IMR-90 (cell line): Measurements from ENCODE around the gene CEACAM8. TPM values are rescaled to one million over a fixed set of nuclear protein-coding genes. Genes with fewer than 3 reads are reported as not detected.

Experiments
- ATAC-seq: fragments of 200-7000 bp; cut with Tn5 transposase; 2 replicates; pipeline ENCODE4 v1.9.1; 2020; ENCODE audit warnings: low read depth, mild to moderate bottlenecking, moderate library complexity
- BruUV-seq: library from RNA; stranded (reverse); fragments of 400-500 nt; replicated peaks from 2 replicates; lab custom pipeline; 2021; lab: Mats Ljungman, UMichigan
- CTCF ChIA-PET: fragments of 300-600 bp; formaldehyde crosslinking; extraction: SDS; loops from one replicate; lab custom pipeline; 2021; ENCODE audit warnings: antibody characterized with exemption; lab: Yijun Ruan, JAX
- POLR2A ChIA-PET: fragments of 300-600 bp; sonication (Branson Sonifier 250); formaldehyde crosslinking; loops from one replicate; lab custom pipeline; 2022; ENCODE audit warnings: antibody characterized with exemption; ENCODE audit not compliant: unreplicated experiment; lab: Charles Lee
- DNase-seq: peaks from one replicate; pipeline ENCODE4 v3.0.0; 2013
- H2AFZ ChIP-seq: replicated peaks from 2 replicates; pipeline ENCODE3; 2013; ENCODE audit warnings: low read length, mild to moderate bottlenecking; ENCODE audit not compliant: poor library complexity
- H2AK5ac ChIP-seq: 2 replicates; pipeline ENCODE4 v1.6.1; 2013; ENCODE audit warnings: low read depth, low read length, inconsistent platforms
- H2AK9ac ChIP-seq: replicated peaks from 2 replicates; pipeline ENCODE3; 2013; ENCODE audit warnings: mild to moderate bottlenecking, low read depth, low read length, moderate library complexity; ENCODE audit not compliant: poor library complexity
- H2BK120ac ChIP-seq: 2 replicates; pipeline ENCODE4 v1.6.1; 2013; ENCODE audit warnings: low read depth, low read length, inconsistent platforms
- H2BK15ac ChIP-seq: 3 replicates; pipeline ENCODE4 v1.6.1; 2013; ENCODE audit warnings: low read depth, low read length, inconsistent platforms
- H2BK20ac ChIP-seq: 2 replicates; pipeline ENCODE4 v1.6.1; 2013; ENCODE audit warnings: low read depth, mild to moderate bottlenecking, inconsistent platforms, low read length, moderate library complexity
- H2BK5ac ChIP-seq: 2 replicates; pipeline ENCODE4 v1.6.1; 2013; ENCODE audit warnings: mild to moderate bottlenecking, low read depth, low read length, inconsistent platforms; ENCODE audit not compliant: poor library complexity, severe bottlenecking
- H3K14ac ChIP-seq: replicated peaks from 2 replicates; pipeline ENCODE4 v1.6.1; 2013; ENCODE audit warnings: low read depth, low read length, inconsistent platforms
- H3K18ac ChIP-seq: 2 replicates; pipeline ENCODE4 v1.6.1; 2013; ENCODE audit warnings: low read depth, low read length, control low read depth
- H3K23ac ChIP-seq: 2 replicates; pipeline ENCODE4 v1.6.1; 2013; ENCODE audit warnings: low read depth, low read length, inconsistent platforms
- H3K27ac ChIP-seq: 2 replicates; pipeline ENCODE4 v1.5.1; 2013; ENCODE audit warnings: mild to moderate bottlenecking, control low read depth, low read length; ENCODE audit not compliant: insufficient read depth
- H3K27me3 ChIP-seq: 2 replicates; pipeline ENCODE4 v1.6.1; 2013; ENCODE audit warnings: low read length; ENCODE audit not compliant: control insufficient read depth, insufficient read depth
- H3K36me3 ChIP-seq: 2 replicates; pipeline ENCODE4 v1.6.1; 2013; ENCODE audit warnings: low read length, mixed read lengths; ENCODE audit not compliant: control insufficient read depth, insufficient read depth
- H3K4ac ChIP-seq: 2 replicates; pipeline ENCODE4 v1.6.1; 2013; ENCODE audit warnings: low read depth, low read length, inconsistent platforms
- H3K4me1 ChIP-seq: 2 replicates; pipeline ENCODE4 v1.6.1; 2013; ENCODE audit warnings: low read length, mixed read lengths; ENCODE audit not compliant: control insufficient read depth, insufficient read depth
- H3K4me2 ChIP-seq: 2 replicates; pipeline ENCODE4 v1.6.1; 2013; ENCODE audit warnings: low read depth, mild to moderate bottlenecking, control low read depth, low read length, moderate library complexity
- H3K4me3 ChIP-seq: 2 replicates; pipeline ENCODE4 v1.5.1; 2013; ENCODE audit warnings: low read depth, mild to moderate bottlenecking, control low read depth, low read length, moderate library complexity; ENCODE audit not compliant: insufficient read depth
- H3K56ac ChIP-seq: 2 replicates; pipeline ENCODE4 v1.6.1; 2013; ENCODE audit warnings: low read length, inconsistent platforms; ENCODE audit not compliant: insufficient read depth; ENCODE audit errors: extremely low read depth
- H3K79me1 ChIP-seq, 2 experiments: 2 replicates each; pipeline ENCODE4 v1.6.1; 2013; ENCODE audit warnings: low read length in 2 of 2, inconsistent platforms in 1 of 2, low read depth in 1 of 2
- H3K9ac ChIP-seq: 2 replicates; pipeline ENCODE4 v1.6.1; 2013; ENCODE audit warnings: low read depth, low read length, control low read depth
- H3K9me1 ChIP-seq: 2 replicates; pipeline ENCODE4 v1.6.1; 2013; ENCODE audit warnings: low read length, inconsistent platforms; ENCODE audit not compliant: insufficient read depth
- H3K9me3 ChIP-seq: 2 replicates; pipeline ENCODE4 v1.6.1; 2013; ENCODE audit warnings: low read length; ENCODE audit not compliant: control insufficient read depth, insufficient read depth
- H4K20me1 ChIP-seq: 2 replicates; pipeline ENCODE4 v1.6.1; 2013; ENCODE audit warnings: low read length, inconsistent platforms; ENCODE audit not compliant: insufficient read depth
- H4K5ac ChIP-seq: 2 replicates; pipeline ENCODE4 v1.6.1; 2013; ENCODE audit warnings: mild to moderate bottlenecking, low read depth, low read length, control low read depth
- H4K8ac ChIP-seq, 2 experiments: 2 replicates each; pipeline ENCODE4 v1.6.1; 2013; ENCODE audit warnings: low read depth in 2 of 2, low read length in 2 of 2, control low read depth in 1 of 2, inconsistent platforms in 1 of 2
- H4K91ac ChIP-seq: 2 replicates; pipeline ENCODE4 v1.6.1; 2013; ENCODE audit warnings: low read depth, low read length, inconsistent platforms; ENCODE audit not compliant: insufficient read depth
- BHLHE40 ChIP-seq: fragments of 150-350 bp; IDR thresholded peaks from 2 replicates; pipeline ENCODE4 v1.6.1; 2016; ENCODE audit warnings: mild to moderate bottlenecking, low read depth, low read length
- CEBPB ChIP-seq: IDR thresholded peaks from 2 replicates; pipeline ENCODE4 v1.6.1; 2012; ENCODE audit warnings: low read depth, low read length, improper control_type of control experiment
- CHD1 ChIP-seq: IDR thresholded peaks from 2 replicates; pipeline ENCODE4 v1.6.1; 2012; ENCODE audit warnings: low read depth, low read length, improper control_type of control experiment
- FOS ChIP-seq: fragments of 150-350 bp; IDR thresholded peaks from 2 replicates; pipeline ENCODE4 v1.6.1; 2016; ENCODE audit warnings: low read depth, low read length
- MAFK ChIP-seq: IDR thresholded peaks from 2 replicates; pipeline ENCODE4 v1.6.1; 2012; ENCODE audit warnings: low read depth, low read length, improper control_type of control experiment
- MAZ ChIP-seq: IDR thresholded peaks from 2 replicates; pipeline ENCODE4 v1.6.1; 2012; ENCODE audit warnings: low read depth, mild to moderate bottlenecking, low read length, improper control_type of control experiment, moderate library complexity, borderline replicate concordance
- MXI1 ChIP-seq: IDR thresholded peaks from 2 replicates; pipeline ENCODE4 v1.6.1; 2012; ENCODE audit warnings: low read depth, mild to moderate bottlenecking, low read length, moderate library complexity, borderline replicate concordance
- NFE2L2 ChIP-seq: fragments of 150-350 bp; IDR thresholded peaks from 2 replicates; pipeline ENCODE4 v1.6.1; 2016; ENCODE audit warnings: low read depth, mild to moderate bottlenecking, low read length
- POLR2A ChIP-seq: IDR thresholded peaks from 2 replicates; pipeline ENCODE4 v1.6.1; 2012; ENCODE audit warnings: mild to moderate bottlenecking, low read depth, low read length
- RAD21 ChIP-seq: IDR thresholded peaks from 2 replicates; pipeline ENCODE4 v1.6.1; 2012; ENCODE audit warnings: low read length, improper control_type of control experiment
- RCOR1 ChIP-seq: IDR thresholded peaks from 2 replicates; pipeline ENCODE4 v1.6.1; 2012; ENCODE audit warnings: mild to moderate bottlenecking, low read length, improper control_type of control experiment; ENCODE audit not compliant: insufficient replicate concordance
- RFX5 ChIP-seq: IDR thresholded peaks from 2 replicates; pipeline ENCODE4 v1.8.0; 2012; ENCODE audit warnings: low read depth, mild to moderate bottlenecking, low read length, moderate library complexity
- SMC3 ChIP-seq: fragments of 150-350 bp; IDR thresholded peaks from 2 replicates; pipeline ENCODE4 v1.6.1; 2016; ENCODE audit warnings: low read depth, mild to moderate bottlenecking, antibody characterized with exemption, low read length, moderate library complexity
- whole genome bisulfite sequencing, 2 experiments: methylation state at CpG; one replicate each; pipeline versions ENCODE4 v1.1.5 to v1.1.7; 2013; ENCODE audit warnings: missing lambda C conversion rate in 2 of 2; ENCODE audit not compliant: insufficient read length in 1 of 2; ENCODE audit errors: extremely low coverage in 2 of 2; 5-methylcytosine and 5-hydroxymethylcytosine counted together
- dilution Hi-C: fragments of 300-500 bp; cut with HindIII; formaldehyde crosslinking; loops from one replicate; pipeline ENCODE4 v1.14.3; 2018; ENCODE audit warnings: low sequenced_read_pairs; ENCODE audit not compliant: unreplicated experiment
- in situ Hi-C: fragments of 300-500 bp; cut with MboI; formaldehyde crosslinking; loops from 3 replicates; pipeline ENCODE4 v1.14.3; 2019; ENCODE audit warnings: low sequenced_read_pairs, inconsistent platforms, mixed read lengths
- intact Hi-C: fragments of 100-400 bp; cut with micrococcal nuclease; formaldehyde crosslinking; loops from 2 replicates; pipeline ENCODE4 v1.10.0; 2022
- polyA plus RNA-seq, 3 experiments: library from polyadenylated mRNA; depleted of rRNA; stranded (reverse); fragments of >200 nt; gene quantifications; 2 replicates each; pipeline ENCODE4 v1.2.3, GENCODE V29; 2012; ENCODE audit warnings: low replicate concordance in 1 of 3
- total RNA-seq: library from RNA; depleted of rRNA; stranded (reverse); fragments of >200 nt; gene quantifications from 2 replicates; pipeline ENCODE4 v1.2.3, GENCODE V29; 2012
- TF ChIP-seq, protein P1 (sequence below): conservative IDR thresholded peaks from 2 replicates; pipeline ENCODE4 v1.5.1; 2012; ENCODE audit warnings: mild to moderate bottlenecking, low read depth, low read length, improper control_type of control experiment
- TF ChIP-seq, protein P2 (sequence below): fragments of 150-350 bp; IDR thresholded peaks from 2 replicates; pipeline ENCODE4 v1.6.1; 2016; ENCODE audit warnings: low read depth, mild to moderate bottlenecking, low read length, moderate library complexity, borderline replicate concordance
- TF ChIP-seq, protein P3 (sequence below): fragments of 150-350 bp; IDR thresholded peaks from 2 replicates; pipeline ENCODE4 v1.6.1; 2017; ENCODE audit warnings: mild to moderate bottlenecking, antibody characterized with exemption, low read length, low read depth

The CEACAM8 gene
- total and polyA plus RNA-seq, 2 of the 4 experiments (the other 2 are of a cell fraction), result not detected

DNA sequence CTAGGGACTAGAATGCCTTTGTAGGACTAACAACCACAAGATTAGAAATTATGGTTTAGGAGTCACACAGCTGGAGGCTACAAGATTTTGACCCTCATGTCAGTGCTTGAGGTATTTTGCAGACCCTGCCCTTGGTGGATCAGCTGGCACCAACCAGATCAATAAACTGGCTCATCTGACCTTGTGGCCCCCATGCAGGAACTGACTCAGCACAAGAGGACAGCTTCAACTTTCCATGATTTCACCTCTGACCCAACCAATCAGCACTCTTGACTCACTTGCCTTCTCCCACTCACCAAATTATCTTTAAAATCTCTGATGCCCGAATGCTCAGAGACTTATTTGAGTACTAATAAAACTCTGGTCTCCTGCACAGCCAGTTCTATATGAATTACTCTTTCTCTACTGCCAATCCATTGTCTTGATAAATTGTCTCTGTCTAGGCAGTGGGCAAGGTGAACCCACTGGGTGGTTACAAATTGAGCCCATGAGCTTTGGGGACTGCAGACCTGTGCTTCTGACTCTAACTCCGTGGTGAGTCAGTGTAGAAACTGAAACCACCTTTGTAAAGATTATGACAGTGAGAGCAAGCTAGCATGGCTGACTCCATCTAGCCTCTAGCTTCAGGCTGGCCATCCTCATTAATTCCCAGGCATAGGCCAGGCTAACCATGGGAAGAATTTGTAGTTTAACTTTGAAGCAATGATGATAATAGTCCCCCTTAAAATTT is 33.9 kb upstream of the CEACAM8 start:
- Histone ChIP-seq H3K4me2 (no peak overlapping the region), H4K8ac (no peak overlapping the region), H3K9me3 (peaks cover 2% of the 10 kb centered on the region; the same call in 1 of the 2 replicates), H2AFZ (no peak overlapping the region), H2BK120ac (no peak overlapping the region), H3K9me1 (no peaks in the 10 kb centered on the region), H3K4me1 (no peaks in the 10 kb centered on the region), H4K5ac (no peak overlapping the region), H2BK20ac (no peak overlapping the region), H3K23ac (no peak overlapping the region), H2AK9ac (no peak overlapping the region), H3K14ac (no peak overlapping the region), H3K4me3 (no peak overlapping the region), H3K4ac (no peak overlapping the region), H3K27ac (no peak overlapping the region), H2AK5ac (no peak overlapping the region), H3K18ac (no peak overlapping the region), H2BK5ac (no peak overlapping the region), H3K79me1 (no peaks in the 10 kb centered on the region), H4K20me1 (no peaks in the 10 kb centered on the region), H3K9ac (no peak overlapping the region), H4K91ac (no peak overlapping the region), H3K36me3 (no peaks in the 10 kb centered on the region), H3K56ac (no peak overlapping the region), H2BK15ac (no peak overlapping the region), H3K27me3 (peaks cover 28% of the 10 kb centered on the region)
- ChIA-PET POLR2A (interaction anchor here (0.6 kb wide), 1 partner anchor 892 kb away, joined by 3 read pairs; no protein-coding TSS in a partner anchor), CTCF (no interaction called here)
- dilution Hi-C loops (no loop called here), in situ Hi-C loops (no loop called here), intact Hi-C loops (no loop called here)
- WGBS, 2 experiments, result 0% methylated on average over 1 of the region's 2 CpGs; no CpG with 5 or more reads in 1 of the 2 experiments
- BruUV-seq, result no TSS peak
- TF ChIP-seq CEBPB (no peak), BHLHE40 (no peak), POLR2A (no peak), MAZ (no peak), RAD21 (no peak), SMC3 (no peak), FOS (no peak), NFE2L2 (no peak), MXI1 (no peak), CHD1 (no peak), RFX5 (no peak), RCOR1 (no peak), MAFK (no peak)
- TF ChIP-seq, protein P1, sequence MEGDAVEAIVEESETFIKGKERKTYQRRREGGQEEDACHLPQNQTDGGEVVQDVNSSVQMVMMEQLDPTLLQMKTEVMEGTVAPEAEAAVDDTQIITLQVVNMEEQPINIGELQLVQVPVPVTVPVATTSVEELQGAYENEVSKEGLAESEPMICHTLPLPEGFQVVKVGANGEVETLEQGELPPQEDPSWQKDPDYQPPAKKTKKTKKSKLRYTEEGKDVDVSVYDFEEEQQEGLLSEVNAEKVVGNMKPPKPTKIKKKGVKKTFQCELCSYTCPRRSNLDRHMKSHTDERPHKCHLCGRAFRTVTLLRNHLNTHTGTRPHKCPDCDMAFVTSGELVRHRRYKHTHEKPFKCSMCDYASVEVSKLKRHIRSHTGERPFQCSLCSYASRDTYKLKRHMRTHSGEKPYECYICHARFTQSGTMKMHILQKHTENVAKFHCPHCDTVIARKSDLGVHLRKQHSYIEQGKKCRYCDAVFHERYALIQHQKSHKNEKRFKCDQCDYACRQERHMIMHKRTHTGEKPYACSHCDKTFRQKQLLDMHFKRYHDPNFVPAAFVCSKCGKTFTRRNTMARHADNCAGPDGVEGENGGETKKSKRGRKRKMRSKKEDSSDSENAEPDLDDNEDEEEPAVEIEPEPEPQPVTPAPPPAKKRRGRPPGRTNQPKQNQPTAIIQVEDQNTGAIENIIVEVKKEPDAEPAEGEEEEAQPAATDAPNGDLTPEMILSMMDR, result no peak
- TF ChIP-seq, protein P2, sequence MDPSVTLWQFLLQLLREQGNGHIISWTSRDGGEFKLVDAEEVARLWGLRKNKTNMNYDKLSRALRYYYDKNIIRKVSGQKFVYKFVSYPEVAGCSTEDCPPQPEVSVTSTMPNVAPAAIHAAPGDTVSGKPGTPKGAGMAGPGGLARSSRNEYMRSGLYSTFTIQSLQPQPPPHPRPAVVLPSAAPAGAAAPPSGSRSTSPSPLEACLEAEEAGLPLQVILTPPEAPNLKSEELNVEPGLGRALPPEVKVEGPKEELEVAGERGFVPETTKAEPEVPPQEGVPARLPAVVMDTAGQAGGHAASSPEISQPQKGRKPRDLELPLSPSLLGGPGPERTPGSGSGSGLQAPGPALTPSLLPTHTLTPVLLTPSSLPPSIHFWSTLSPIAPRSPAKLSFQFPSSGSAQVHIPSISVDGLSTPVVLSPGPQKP, result no peak
- TF ChIP-seq, protein P3, sequence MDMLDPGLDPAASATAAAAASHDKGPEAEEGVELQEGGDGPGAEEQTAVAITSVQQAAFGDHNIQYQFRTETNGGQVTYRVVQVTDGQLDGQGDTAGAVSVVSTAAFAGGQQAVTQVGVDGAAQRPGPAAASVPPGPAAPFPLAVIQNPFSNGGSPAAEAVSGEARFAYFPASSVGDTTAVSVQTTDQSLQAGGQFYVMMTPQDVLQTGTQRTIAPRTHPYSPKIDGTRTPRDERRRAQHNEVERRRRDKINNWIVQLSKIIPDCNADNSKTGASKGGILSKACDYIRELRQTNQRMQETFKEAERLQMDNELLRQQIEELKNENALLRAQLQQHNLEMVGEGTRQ, result no peak
- no peak for DNase-seq
- ATAC-seq, result no peak
